Nephron progenitor cell (in vitro differentiated cells): ENCODE results near the gene ASPM.

Experiments
- DNase-seq: peaks from one replicate; pipeline ENCODE4 v3.0.0; 2021
- H3K27ac Mint-ChIP-seq: 2 replicates; pipeline ENCODE4 v1.8.0; 2021; ENCODE audit warnings: mild to moderate bottlenecking, moderate library complexity, mixed read lengths
- H3K27me3 Mint-ChIP-seq: 2 replicates; pipeline ENCODE4 v1.8.0; 2021; ENCODE audit warnings: mild to moderate bottlenecking, low read depth, mixed read lengths; ENCODE audit not compliant: poor library complexity
- H3K36me3 Mint-ChIP-seq: 2 replicates; pipeline ENCODE4 v1.8.0; 2021; ENCODE audit warnings: low read depth, mixed read lengths
- H3K4me1 Mint-ChIP-seq: 2 replicates; pipeline ENCODE4 v1.8.0; 2021; ENCODE audit warnings: mixed read lengths
- H3K4me3 Mint-ChIP-seq: 2 replicates; pipeline ENCODE4 v1.8.0; 2021; ENCODE audit warnings: mild to moderate bottlenecking, moderate library complexity, mixed read lengths
- H3K9me3 Mint-ChIP-seq: 2 replicates; pipeline ENCODE4 v1.8.0; 2021; ENCODE audit warnings: mild to moderate bottlenecking, moderate library complexity, mixed read lengths
- TF ChIP-seq, protein P1 (sequence below): fragments of 200-600 bp; sonication (generic); IDR thresholded peaks from 2 replicates; pipeline ENCODE4 v1.5.0; 2021; ENCODE audit warnings: antibody characterized with exemption

Gene ASPM

DNA sequence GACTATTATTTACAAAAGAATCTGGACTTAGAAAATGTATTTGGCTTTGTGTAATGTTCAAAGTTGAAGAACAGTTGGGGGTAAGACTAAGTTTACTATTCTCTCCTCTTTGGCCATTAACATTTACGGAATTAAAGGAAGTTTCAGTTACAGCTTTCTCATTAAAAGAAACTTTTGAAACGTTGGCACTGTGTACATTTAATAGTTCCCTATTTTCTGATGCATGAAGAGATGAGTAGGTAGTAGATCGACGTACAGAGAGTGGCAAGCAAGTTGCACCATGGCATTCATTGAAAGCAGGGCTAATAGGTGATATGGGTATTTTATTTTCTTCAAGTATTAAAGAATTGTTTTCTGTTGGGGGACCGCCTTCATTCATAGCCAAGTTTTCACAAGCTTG is 3.2 kb downstream of the ASPM start:
- peaks cover 46% of the 10 kb centered on the region for H3K36me3 Mint-ChIP-seq
- TF ChIP-seq, protein P1, sequence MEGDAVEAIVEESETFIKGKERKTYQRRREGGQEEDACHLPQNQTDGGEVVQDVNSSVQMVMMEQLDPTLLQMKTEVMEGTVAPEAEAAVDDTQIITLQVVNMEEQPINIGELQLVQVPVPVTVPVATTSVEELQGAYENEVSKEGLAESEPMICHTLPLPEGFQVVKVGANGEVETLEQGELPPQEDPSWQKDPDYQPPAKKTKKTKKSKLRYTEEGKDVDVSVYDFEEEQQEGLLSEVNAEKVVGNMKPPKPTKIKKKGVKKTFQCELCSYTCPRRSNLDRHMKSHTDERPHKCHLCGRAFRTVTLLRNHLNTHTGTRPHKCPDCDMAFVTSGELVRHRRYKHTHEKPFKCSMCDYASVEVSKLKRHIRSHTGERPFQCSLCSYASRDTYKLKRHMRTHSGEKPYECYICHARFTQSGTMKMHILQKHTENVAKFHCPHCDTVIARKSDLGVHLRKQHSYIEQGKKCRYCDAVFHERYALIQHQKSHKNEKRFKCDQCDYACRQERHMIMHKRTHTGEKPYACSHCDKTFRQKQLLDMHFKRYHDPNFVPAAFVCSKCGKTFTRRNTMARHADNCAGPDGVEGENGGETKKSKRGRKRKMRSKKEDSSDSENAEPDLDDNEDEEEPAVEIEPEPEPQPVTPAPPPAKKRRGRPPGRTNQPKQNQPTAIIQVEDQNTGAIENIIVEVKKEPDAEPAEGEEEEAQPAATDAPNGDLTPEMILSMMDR = no peak
- DNase-seq = no peak
- peak overlapping the region; percentile 59 for H3K4me3 Mint-ChIP-seq
- H3K9me3 Mint-ChIP-seq = no peaks in the 10 kb centered on the region
- no peaks in the 10 kb centered on the region for H3K27me3 Mint-ChIP-seq
- H3K27ac Mint-ChIP-seq = no peak overlapping the region
- H3K4me1 Mint-ChIP-seq = peaks cover 58% of the 10 kb centered on the region

DNA sequence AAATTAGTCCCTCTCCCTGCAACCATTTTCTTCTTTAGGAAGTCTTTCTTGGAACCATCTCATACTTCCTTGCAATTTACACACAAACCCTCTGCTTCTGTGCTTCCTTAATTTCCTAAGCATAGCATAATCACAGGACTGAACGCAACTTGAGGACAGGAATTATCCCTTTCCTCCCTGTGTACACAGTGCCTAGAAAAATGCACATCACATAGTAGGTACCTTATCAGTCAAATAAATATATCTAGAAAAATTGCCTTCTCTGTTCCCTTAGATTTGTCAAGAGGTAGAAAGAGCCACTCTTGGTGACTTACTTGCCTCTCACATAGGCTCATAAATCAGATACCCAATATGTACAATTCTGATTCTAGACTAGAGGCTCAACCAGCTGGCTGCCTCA is 4.9 kb downstream of the ASPM start:
- peak overlapping the region; percentile 71 for H3K4me3 Mint-ChIP-seq
- H3K36me3 Mint-ChIP-seq = peaks cover 46% of the 10 kb centered on the region
- no peaks in the 10 kb centered on the region for H3K9me3 Mint-ChIP-seq
- no peaks in the 10 kb centered on the region for H3K27me3 Mint-ChIP-seq
- no peak overlapping the region for H3K27ac Mint-ChIP-seq
- no peak for DNase-seq
- H3K4me1 Mint-ChIP-seq = peaks cover 53% of the 10 kb centered on the region
- TF ChIP-seq, protein P1 = no peak

DNA sequence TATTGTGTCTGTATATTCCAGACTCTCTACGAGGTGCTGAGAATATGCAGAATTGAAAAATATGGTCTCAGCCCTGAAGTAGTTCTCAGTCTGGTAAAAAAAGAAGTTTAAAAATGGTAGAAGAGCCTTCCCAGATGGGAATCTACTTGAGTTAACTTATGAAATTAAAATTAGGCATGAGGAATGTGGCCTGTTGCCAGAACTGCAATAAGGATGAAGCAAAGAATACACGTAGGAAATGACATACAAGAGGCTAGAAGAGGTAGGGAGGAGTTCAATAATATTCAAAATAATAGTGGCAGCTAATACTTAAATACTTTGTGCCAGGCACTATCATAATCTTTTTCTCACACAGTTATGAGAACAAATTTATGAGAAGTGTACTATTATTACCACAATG is 6.3 kb downstream of the ASPM start:
- Mint-ChIP-seq H3K27me3 (no peaks in the 10 kb centered on the region), H3K36me3 (peaks cover 50% of the 10 kb centered on the region), H3K4me3 (peak overlapping the region; percentile 35), H3K4me1 (peaks cover 50% of the 10 kb centered on the region), H3K9me3 (no peaks in the 10 kb centered on the region), H3K27ac (peak overlapping the region; percentile 34)
- DNase-seq = no peak
- TF ChIP-seq, protein P1 = no peak

DNA sequence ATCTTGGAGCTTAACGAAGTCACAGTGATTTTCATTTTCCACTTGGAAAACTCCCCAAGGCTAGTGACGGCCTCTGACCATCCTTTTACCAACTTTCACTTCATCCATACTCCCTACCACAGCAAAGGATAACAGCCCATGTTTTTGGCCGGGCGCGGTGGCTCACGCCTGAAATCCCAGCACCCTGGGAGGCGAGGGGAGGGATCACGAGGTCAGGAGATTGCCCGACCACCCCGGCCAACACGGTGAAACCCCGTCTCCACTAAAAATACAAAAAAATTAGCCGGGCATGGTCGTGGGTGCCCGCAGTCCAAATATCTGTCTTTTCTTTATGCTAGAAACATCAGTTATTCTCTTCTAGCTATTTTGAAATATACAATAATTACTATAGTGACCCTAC is 7.3 kb downstream of the ASPM start:
- peaks cover 40% of the 10 kb centered on the region for H3K4me1 Mint-ChIP-seq
- H3K27ac Mint-ChIP-seq = no peak overlapping the region
- peaks cover 55% of the 10 kb centered on the region for H3K36me3 Mint-ChIP-seq
- DNase-seq = no peak
- no peaks in the 10 kb centered on the region for H3K9me3 Mint-ChIP-seq
- no peaks in the 10 kb centered on the region for H3K27me3 Mint-ChIP-seq
- TF ChIP-seq, protein P1 = no peak
- no peak overlapping the region for H3K4me3 Mint-ChIP-seq

DNA sequence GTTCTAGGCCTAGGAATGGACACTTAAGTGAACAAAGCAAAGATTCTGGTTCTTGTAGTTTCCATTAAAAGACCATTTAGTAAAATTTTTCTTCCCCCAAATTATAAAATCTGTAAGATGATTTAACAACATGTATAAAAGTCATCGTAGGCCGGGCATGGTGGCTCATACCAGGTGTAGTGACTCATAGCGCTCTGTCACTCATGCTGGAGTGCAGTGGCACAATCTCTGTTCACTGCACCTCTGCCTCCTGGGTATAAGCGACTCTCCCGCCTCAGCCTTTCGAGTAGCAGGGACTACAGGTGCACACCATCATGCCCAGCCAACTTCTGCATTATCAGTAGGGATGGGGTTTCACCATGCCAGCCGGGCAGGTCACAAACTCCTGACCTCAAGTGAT is 9.1 kb downstream of the ASPM start:
- no peaks in the 10 kb centered on the region for H3K9me3 Mint-ChIP-seq

More for the DNA sequence above, 9.1 kb downstream of the ASPM start:
- Mint-ChIP-seq H3K36me3 (peaks cover 52% of the 10 kb centered on the region), H3K27me3 (no peaks in the 10 kb centered on the region), H3K4me3 (no peak overlapping the region), H3K4me1 (peaks cover 24% of the 10 kb centered on the region), H3K27ac (no peak overlapping the region)
- TF ChIP-seq, protein P1 = no peak
- DNase-seq = no peak
